ENCODE data around the gene PTPRM.

GRCh38 chr18:8279781-8280330 lies 712.7 kb downstream of the PTPRM start:
- TF ChIP-seq, protein P1, sequence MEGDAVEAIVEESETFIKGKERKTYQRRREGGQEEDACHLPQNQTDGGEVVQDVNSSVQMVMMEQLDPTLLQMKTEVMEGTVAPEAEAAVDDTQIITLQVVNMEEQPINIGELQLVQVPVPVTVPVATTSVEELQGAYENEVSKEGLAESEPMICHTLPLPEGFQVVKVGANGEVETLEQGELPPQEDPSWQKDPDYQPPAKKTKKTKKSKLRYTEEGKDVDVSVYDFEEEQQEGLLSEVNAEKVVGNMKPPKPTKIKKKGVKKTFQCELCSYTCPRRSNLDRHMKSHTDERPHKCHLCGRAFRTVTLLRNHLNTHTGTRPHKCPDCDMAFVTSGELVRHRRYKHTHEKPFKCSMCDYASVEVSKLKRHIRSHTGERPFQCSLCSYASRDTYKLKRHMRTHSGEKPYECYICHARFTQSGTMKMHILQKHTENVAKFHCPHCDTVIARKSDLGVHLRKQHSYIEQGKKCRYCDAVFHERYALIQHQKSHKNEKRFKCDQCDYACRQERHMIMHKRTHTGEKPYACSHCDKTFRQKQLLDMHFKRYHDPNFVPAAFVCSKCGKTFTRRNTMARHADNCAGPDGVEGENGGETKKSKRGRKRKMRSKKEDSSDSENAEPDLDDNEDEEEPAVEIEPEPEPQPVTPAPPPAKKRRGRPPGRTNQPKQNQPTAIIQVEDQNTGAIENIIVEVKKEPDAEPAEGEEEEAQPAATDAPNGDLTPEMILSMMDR (IDR thresholded peaks at IDR 0.05), result no peak
- TF ChIP-seq POLR2A (IDR thresholded peaks at IDR 0.05), result no peak

Measured in lower leg skin (tissue), 3 donors.